Spleen (tissue), 7 donors: ENCODE results near the gene PSMD1.

Experiments used
- CTCF ChIP-seq, 11 experiments: fragments of 200-600 bp in 7 of 11; fragments of 450-650 bp in 4 of 11; sonication (generic) in 4 of 11; IDR thresholded peaks in 8 of 11; conservative IDR thresholded peaks in 3 of 11; 1 replicate in 7 of 11; 2 replicates in 4 of 11; pipeline versions ENCODE4 v1.4.0 to v1.8.0; 2016 to 2021; ENCODE audit warnings: antibody characterized with exemption in 11 of 11, inconsistent platforms in 4 of 11, mild to moderate bottlenecking in 1 of 11
- POLR2A ChIP-seq, 3 donors: fragments of 450-650 bp; IDR thresholded peaks; one replicate each; pipeline ENCODE4 v1.5.1; 2017; ENCODE audit warnings: antibody characterized with exemption in 3 of 3, mild to moderate bottlenecking in 1 of 3
- donor health status: DM: no; HTN: no; CAD: no; lungs with moderate emphysema.
- donor health status: DM: no; HTN: no; CAD: no.
- donor health status: DM: no; HTN: no; CAD: no.

- TF ChIP-seq CTCF (IDR thresholded peaks at IDR 0.05 in 8 of 11, conservative IDR thresholded peaks at IDR 0.05 in 3 of 11) (no peak), POLR2A (IDR thresholded peaks at IDR 0.05) (no peak)
Observed at GRCh38 chr2:231012463-231012862, 44.2 kb upstream of the PSMD1 start.
